Stomach (tissue), 9 donors: ENCODE results near the gene DIDO1. TPM values are rescaled to one million over a fixed set of nuclear protein-coding genes. Genes with fewer than 3 reads are reported as not detected.

Source experiments
- DNase-seq, 2 donors: peaks; one replicate each; pipeline versions ENCODE4 v3.0.0 to v3.0.0-alpha.2; 2013 to 2019
- H3K27ac ChIP-seq, 5 donors: fragments of 200-600 bp in 4 of 5; sonication (generic) in 4 of 5; one replicate each; pipeline ENCODE4 v1.5.1; 2013 to 2019; ENCODE audit warnings: mild to moderate bottlenecking in 1 of 5, moderate library complexity in 1 of 5
- H3K27me3 ChIP-seq, 3 donors: fragments of 200-600 bp; sonication (generic); one replicate each; pipeline ENCODE4 v1.5.1; 2017 to 2019; ENCODE audit warnings: mixed run types in 1 of 3
- H3K36me3 ChIP-seq, 4 donors: fragments of 200-600 bp; sonication (generic); 1 replicate in 3 of 4; 2 replicates in 1 of 4; pipeline ENCODE4 v1.5.1; 2016 to 2019
- H3K4me1 ChIP-seq, 4 donors: fragments of 200-600 bp; sonication (generic); one replicate each; pipeline ENCODE4 v1.5.1; 2016 to 2019
- H3K4me3 ChIP-seq, 4 donors: fragments of 200-600 bp; sonication (generic) in 3 of 4; one replicate each; pipeline ENCODE4 v1.5.1; 2016 to 2019; ENCODE audit warnings: mild to moderate bottlenecking in 1 of 4
- H3K9me3 ChIP-seq, 4 donors: fragments of 200-600 bp; sonication (generic); one replicate each; pipeline ENCODE4 v1.5.1; 2016 to 2019
- EP300 ChIP-seq: sonication (generic); formaldehyde crosslinking; IDR thresholded peaks from one replicate; pipeline ENCODE4 v1.6.1; 2017; ENCODE audit warnings: antibody characterized with exemption
- POLR2A ChIP-seq, 4 donors: fragments of 450-650 bp; IDR thresholded peaks; one replicate each; pipeline ENCODE4 v1.6.1; 2016; ENCODE audit warnings: antibody characterized with exemption in 4 of 4, control low read depth in 2 of 4, mild to moderate bottlenecking in 1 of 4, moderate library complexity in 1 of 4
- POLR2AphosphoS5 ChIP-seq, 3 donors: sonication (generic); formaldehyde crosslinking; IDR thresholded peaks; one replicate each; pipeline ENCODE4 v1.6.1; 2016; ENCODE audit warnings: antibody characterized with exemption in 3 of 3
- WGBS, 5 donors: extraction: QIAGEN DNeasy Blood & Tissue Kit in 3 of 5; methylation state at CpG; one replicate each; pipeline versions ENCODE4 v1.1.5 to v1.1.7; 2013 to 2018; 5-methylcytosine and 5-hydroxymethylcytosine counted together
- intact Hi-C: fragments of 100-400 bp; cut with DNase I; formaldehyde crosslinking; loops from one replicate; pipeline ENCODE4 v1.15.1; 2023; ENCODE audit warnings: low total_unique reads
- polyA plus RNA-seq, 3 donors: library from polyadenylated mRNA; stranded (reverse); fragments of 200-250 nt; gene quantifications; one replicate each; pipeline ENCODE4 v1.2.3, GENCODE V29; 2013
- total RNA-seq, 5 donors: library from RNA; depleted of rRNA; stranded (reverse); fragments of >200 nt; gene quantifications; one replicate each; pipeline versions ENCODE4 v1.1.0 to v1.2.3, GENCODE V29; 2014 to 2016
- TF ChIP-seq, protein P1 (sequence below), 7 experiments: fragments of 450-650 bp in 4 of 7; fragments of 200-600 bp in 3 of 7; sonication (generic) in 3 of 7; IDR thresholded peaks; one replicate each; pipeline ENCODE4 v1.5.1; 2016 to 2019; ENCODE audit warnings: antibody characterized with exemption in 7 of 7, control low read depth in 2 of 7, mild to moderate bottlenecking in 1 of 7
- donor health status: healthy with polysubstance abuse.
- donor health status: Bipolar disorder and iron deficiency.
- donor health status: healthy.

Gene DIDO1
- total and polyA plus RNA-seq, 8 donors, result 8.1 to 117 (median 57.7) TPM

GRCh38 chr20:62955519-62956386, 29.4 kb upstream of the DIDO1 start:
- peak; percentile 76 to 79 for DNase-seq
- intact Hi-C loops, result no loop called here

GRCh38 chr20:62953839-62954703, 27.8 kb upstream of the DIDO1 start:
- intact Hi-C loops, result no loop called here
- Histone ChIP-seq H3K4me1 (peaks cover 37 to 53% (median 47%) of the 10 kb centered on the region in 4 donors), H3K9me3 (no peaks in the 10 kb centered on the region), H3K4me3 (peak overlapping the region; percentile 33 to 50 (median 48)), H3K27me3 (no peaks in the 10 kb centered on the region), H3K27ac (peak overlapping the region; percentile 81 to 92 (median 86)), H3K36me3 (peaks cover 10 to 47% (median 27%) of the 10 kb centered on the region in 4 donors)
- whole genome bisulfite sequencing, 5 donors, result 4 to 10% (median 4%) methylated on average over 22 to 32 of the region's 32 CpGs
- TF ChIP-seq, protein P1, sequence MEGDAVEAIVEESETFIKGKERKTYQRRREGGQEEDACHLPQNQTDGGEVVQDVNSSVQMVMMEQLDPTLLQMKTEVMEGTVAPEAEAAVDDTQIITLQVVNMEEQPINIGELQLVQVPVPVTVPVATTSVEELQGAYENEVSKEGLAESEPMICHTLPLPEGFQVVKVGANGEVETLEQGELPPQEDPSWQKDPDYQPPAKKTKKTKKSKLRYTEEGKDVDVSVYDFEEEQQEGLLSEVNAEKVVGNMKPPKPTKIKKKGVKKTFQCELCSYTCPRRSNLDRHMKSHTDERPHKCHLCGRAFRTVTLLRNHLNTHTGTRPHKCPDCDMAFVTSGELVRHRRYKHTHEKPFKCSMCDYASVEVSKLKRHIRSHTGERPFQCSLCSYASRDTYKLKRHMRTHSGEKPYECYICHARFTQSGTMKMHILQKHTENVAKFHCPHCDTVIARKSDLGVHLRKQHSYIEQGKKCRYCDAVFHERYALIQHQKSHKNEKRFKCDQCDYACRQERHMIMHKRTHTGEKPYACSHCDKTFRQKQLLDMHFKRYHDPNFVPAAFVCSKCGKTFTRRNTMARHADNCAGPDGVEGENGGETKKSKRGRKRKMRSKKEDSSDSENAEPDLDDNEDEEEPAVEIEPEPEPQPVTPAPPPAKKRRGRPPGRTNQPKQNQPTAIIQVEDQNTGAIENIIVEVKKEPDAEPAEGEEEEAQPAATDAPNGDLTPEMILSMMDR (IDR thresholded peaks at IDR 0.05), result no peak
- TF ChIP-seq POLR2AphosphoS5 (IDR thresholded peaks at IDR 0.05) (peak in 2 of 3 donors; percentile 2 to 49), EP300 (no peak)
- DNase-seq, result peak; percentile 75 to 95

More at GRCh38 chr20:62955519-62956386, 29.4 kb upstream of the DIDO1 start:
- TF ChIP-seq POLR2A (IDR thresholded peaks at IDR 0.05) (no peak), POLR2AphosphoS5 (IDR thresholded peaks at IDR 0.05) (peak in 2 of 3 donors; percentile 20 to 44)
- Histone ChIP-seq H3K4me1 (peaks cover 37 to 53% (median 47%) of the 10 kb centered on the region in 4 donors), H3K4me3 (no peak overlapping the region), H3K36me3 (peaks cover 0 to 46% (median 12%) of the 10 kb centered on the region in 4 donors), H3K27me3 (no peaks in the 10 kb centered on the region), H3K27ac (peak overlapping the region; percentile 51 to 92 (median 86)), H3K9me3 (no peaks in the 10 kb centered on the region)
- WGBS, 5 donors, result 30 to 62% (median 36%) methylated on average over 12 to 23 of the region's 23 CpGs

DNA sequence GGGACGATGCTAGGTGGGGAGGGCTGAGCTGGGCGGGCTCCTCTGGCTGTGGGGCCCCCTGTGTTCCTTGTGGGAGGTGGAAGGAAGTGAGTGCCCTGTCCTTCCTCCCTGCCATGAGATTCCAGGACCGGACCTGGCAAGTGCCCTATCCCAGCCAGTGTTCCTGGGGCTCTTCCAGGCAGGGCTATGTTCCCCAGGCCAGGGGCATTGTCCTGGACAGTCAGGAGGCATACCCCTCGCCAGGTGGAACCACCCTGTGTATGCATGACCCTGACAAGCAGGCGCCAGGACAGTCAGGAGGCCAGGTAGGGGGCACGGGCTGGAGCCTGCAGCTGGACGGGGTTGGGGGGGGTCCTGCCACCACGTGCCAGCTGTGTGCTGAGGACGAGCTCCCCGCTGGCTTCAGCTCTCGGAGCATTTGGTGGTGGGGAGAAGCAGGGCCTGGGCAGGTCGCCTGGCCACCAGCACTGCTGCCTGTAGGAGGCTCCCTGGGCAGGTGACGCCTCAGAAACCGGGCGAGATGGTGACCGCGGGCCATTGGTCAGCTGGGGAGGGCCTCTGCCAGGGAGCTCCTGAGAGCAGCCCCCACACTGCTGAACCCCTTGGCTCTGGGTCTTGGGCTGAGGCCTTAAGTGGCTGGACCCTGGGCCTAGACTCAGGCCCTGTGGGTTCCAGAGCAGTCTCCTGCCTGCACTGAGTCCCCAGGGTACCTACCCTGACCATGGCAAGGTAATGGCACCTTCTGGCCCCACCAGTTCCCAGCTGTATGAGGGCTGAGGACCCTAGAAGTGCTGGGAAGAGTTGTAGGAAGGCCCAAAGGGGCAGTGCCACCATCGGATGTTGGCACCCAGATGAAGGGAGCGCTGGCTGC, 26.9 kb upstream of the DIDO1 start:
- peak in 1 of 2 donors; percentile 52 for DNase-seq
- H3K27ac ChIP-seq, result peak overlapping the region; percentile 81 to 92 (median 86)
- peak overlapping the region; percentile 33 to 50 (median 48) for H3K4me3 ChIP-seq
- H3K27me3 ChIP-seq, result no peaks in the 10 kb centered on the region
- H3K9me3 ChIP-seq, result no peaks in the 10 kb centered on the region
- TF ChIP-seq EP300, result no peak
- TF ChIP-seq POLR2A (IDR thresholded peaks at IDR 0.05), result no peak
- no peak for TF ChIP-seq POLR2AphosphoS5 (IDR thresholded peaks at IDR 0.05)
- TF ChIP-seq, protein P1 (IDR thresholded peaks at IDR 0.05), result no peak
- peaks cover 10 to 47% (median 34%) of the 10 kb centered on the region in 4 donors for H3K36me3 ChIP-seq
- intact Hi-C loops, result no loop called here
- WGBS, 5 donors, result 20 to 44% (median 36%) methylated on average over 4 to 19 of the region's 19 CpGs
- peaks cover 37 to 53% (median 47%) of the 10 kb centered on the region in 4 donors for H3K4me1 ChIP-seq

DNA sequence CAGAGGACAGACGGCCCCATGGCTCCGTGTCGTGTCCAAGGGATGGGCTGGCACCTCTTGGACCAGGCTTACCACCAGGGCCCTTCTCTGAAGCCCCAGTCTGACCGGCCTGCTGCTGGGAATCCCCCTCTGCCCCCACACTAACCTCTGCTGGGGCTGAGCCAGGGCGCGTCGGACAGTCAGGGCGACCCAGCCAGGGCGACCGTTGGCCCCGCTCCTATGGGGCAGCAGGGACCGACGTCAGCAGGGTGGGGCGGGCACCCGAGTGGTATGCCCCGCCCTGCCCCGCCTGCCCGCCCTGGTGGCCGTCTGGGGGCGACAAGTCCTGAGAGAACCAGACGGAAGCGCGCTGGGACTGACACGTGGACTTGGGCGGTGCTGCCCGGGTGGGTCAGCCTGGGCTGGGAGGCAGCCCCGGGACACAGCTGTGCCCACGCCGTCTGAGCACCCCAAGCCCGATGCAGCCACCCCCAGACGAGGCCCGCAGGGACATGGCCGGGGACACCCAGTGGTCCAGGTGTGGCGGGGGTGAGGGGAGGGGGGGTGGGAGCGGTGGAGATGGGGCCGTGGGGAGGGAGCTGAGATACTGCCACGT, 26.2 kb upstream of the DIDO1 start, which contains the start of gene SLC17A9:
SLC17A9 (plus strand) TSS at position 337 of the 595 bp plus-strand sequence; CDS start at position 459, 122 bp downstream.
- Histone ChIP-seq H3K9me3 (no peaks in the 10 kb centered on the region), H3K4me1 (peaks cover 37 to 53% (median 49%) of the 10 kb centered on the region in 4 donors), H3K4me3 (peak within 1 kb of the TSS; percentile 33 to 50 (median 48)), H3K36me3 (peaks cover 13 to 47% (median 37%) of the 10 kb centered on the region in 4 donors), H3K27me3 (no peaks in the 10 kb centered on the region), H3K27ac (peak within 1 kb of the TSS; percentile 81 to 92 (median 86))
- intact Hi-C loops, result no loop called here
- TF ChIP-seq POLR2AphosphoS5 (IDR thresholded peaks at IDR 0.05), result peak in 2 of 3 donors; percentile 55 to 68
- TF ChIP-seq EP300, result no peak
- TF ChIP-seq POLR2A (IDR thresholded peaks at IDR 0.05), result no peak
- TF ChIP-seq, protein P1 (IDR thresholded peaks at IDR 0.05), result peak in 2 of 7 experiments; percentile 8 to 20
- 5 to 12% (median 10%) methylated on average over 8 to 37 of the region's 37 CpGs for WGBS, 5 donors
- peak; percentile 84 to 94 for DNase-seq
